H1 (cell line): Measurements from ENCODE around the gene GALNT9. TPM values are rescaled to one million over a fixed set of nuclear protein-coding genes. Genes with fewer than 3 reads are reported as not detected.

Experiments
- CTCF ChIA-PET: fragments of 300-600 bp; sonication (Branson Sonifier 250); formaldehyde crosslinking; loops from one replicate; lab custom pipeline; 2021; ENCODE audit not compliant: partially characterized antibody; lab: Charles Lee
- POLR2A ChIA-PET: fragments of 300-600 bp; sonication (Branson Sonifier 250); formaldehyde crosslinking; loops from one replicate; lab custom pipeline; 2021; ENCODE audit warnings: inconsistent platforms; ENCODE audit not compliant: partially characterized antibody; lab: Charles Lee
- DNase-seq, 2 experiments: peaks; one replicate each; pipeline versions ENCODE4 v3.0.0 to v3.0.0-alpha.2; 2010 to 2022; ENCODE audit warnings: low spot score in 2 of 2, low read depth in 1 of 2, mixed read lengths in 1 of 2
- FAIRE-seq: peaks from 2 replicates; lab custom pipeline; 2011; peaks lifted over from hg19 to GRCh38; lab: Jason Lieb, UNC
- H2AFZ ChIP-seq: 2 replicates; pipeline ENCODE4 v1.8.1; 2012; ENCODE audit warnings: low read length, inconsistent platforms
- H2AK5ac ChIP-seq: 2 replicates; pipeline ENCODE4 v1.6.1; 2013; ENCODE audit warnings: low read depth, low read length
- H2BK120ac ChIP-seq: replicated peaks from 2 replicates; pipeline ENCODE3; 2013; ENCODE audit warnings: low read depth, low read length, inconsistent platforms
- H2BK12ac ChIP-seq: 2 replicates; pipeline ENCODE4 v1.6.1; 2013; ENCODE audit warnings: low read depth, low read length
- H2BK15ac ChIP-seq: 2 replicates; pipeline ENCODE4 v1.6.1; 2013; ENCODE audit warnings: low read length
- H2BK20ac ChIP-seq: 2 replicates; pipeline ENCODE4 v1.6.1; 2013; ENCODE audit warnings: low read length
- H2BK5ac ChIP-seq: 2 replicates; pipeline ENCODE4 v1.6.1; 2013; ENCODE audit warnings: low read depth, low read length
- H3K14ac ChIP-seq: 2 replicates; pipeline ENCODE4 v1.6.1; 2013; ENCODE audit warnings: inconsistent platforms; ENCODE audit not compliant: insufficient read length
- H3K18ac ChIP-seq: 2 replicates; pipeline ENCODE4 v1.6.1; 2013; ENCODE audit warnings: low read length; ENCODE audit errors: extremely low read depth
- H3K23ac ChIP-seq: 2 replicates; pipeline ENCODE4 v1.6.1; 2013; ENCODE audit warnings: inconsistent platforms; ENCODE audit not compliant: insufficient read length
- H3K23me2 ChIP-seq: 2 replicates; pipeline ENCODE4 v1.6.1; 2013; ENCODE audit warnings: low read depth, low read length
- H3K27ac ChIP-seq: 2 replicates; pipeline ENCODE4 v1.6.1; 2011; ENCODE audit warnings: low read depth, low read length, inconsistent platforms
- H3K27me3 ChIP-seq, 4 experiments: replicated peaks in 1 of 4; 1 replicate in 1 of 4; 2 replicates in 3 of 4; pipeline versions ENCODE4 v1.6.1 to v1.8.1; 2011 to 2013; ENCODE audit warnings: low read length in 3 of 4, mild to moderate bottlenecking in 3 of 4, inconsistent platforms in 2 of 4, mixed read lengths in 2 of 4, moderate library complexity in 1 of 4; ENCODE audit not compliant: control insufficient read depth in 3 of 4, insufficient read depth in 3 of 4; ENCODE audit errors: extremely low read depth in 1 of 4
- H3K36me3 ChIP-seq, 4 experiments: 2 replicates each; pipeline versions ENCODE4 v1.6.1 to v1.8.1; 2011 to 2013; ENCODE audit warnings: mild to moderate bottlenecking in 4 of 4, low read length in 3 of 4, moderate library complexity in 2 of 4, control low read depth in 1 of 4, inconsistent platforms in 1 of 4; ENCODE audit not compliant: insufficient read depth in 4 of 4, control insufficient read depth in 2 of 4
- H3K4ac ChIP-seq: replicated peaks from 2 replicates; pipeline ENCODE3; 2013; ENCODE audit warnings: low read length, low read depth, mixed read lengths, inconsistent platforms; ENCODE audit not compliant: insufficient read length
- H3K4me1 ChIP-seq, 4 experiments: replicated peaks in 1 of 4; 1 replicate in 1 of 4; 2 replicates in 3 of 4; pipeline versions ENCODE4 v1.6.1 to v1.8.1; 2011 to 2013; ENCODE audit warnings: low read length in 3 of 4, inconsistent platforms in 2 of 4, mixed read lengths in 1 of 4; ENCODE audit not compliant: insufficient read depth in 4 of 4, control insufficient read depth in 3 of 4
- H3K4me2 ChIP-seq, 2 experiments: 2 replicates each; pipeline versions ENCODE4 v1.6.1 to v1.8.1; 2011 to 2013; ENCODE audit warnings: low read depth in 2 of 2, low read length in 2 of 2, control low read depth in 1 of 2, inconsistent platforms in 1 of 2, mild to moderate bottlenecking in 1 of 2; ENCODE audit not compliant: insufficient read depth in 1 of 2
- H3K4me3 ChIP-seq, 4 experiments: fragments of 200-600, 300-600 bp in 1 of 4; sonication (generic), shearing (Covaris generic), sonication (Bioruptor Twin) in 1 of 4; 2 replicates each; pipeline versions ENCODE4 v1.5.1 to v1.8.1; 2011 to 2016; ENCODE audit warnings: low read length in 4 of 4, low read depth in 3 of 4, control low read depth in 2 of 4, inconsistent platforms in 2 of 4, mild to moderate bottlenecking in 2 of 4, mixed read lengths in 1 of 4, moderate library complexity in 1 of 4; ENCODE audit not compliant: insufficient read depth in 2 of 4; ENCODE audit errors: extremely low read depth in 1 of 4
- H3K56ac ChIP-seq: replicated peaks from 2 replicates; pipeline ENCODE3; 2013; ENCODE audit warnings: low read depth, mild to moderate bottlenecking, mixed read lengths, low read length, inconsistent platforms; ENCODE audit not compliant: insufficient read length
- H3K79me1 ChIP-seq: 2 replicates; pipeline ENCODE4 v1.6.1; 2013; ENCODE audit warnings: low read depth, low read length, control low read depth
- H3K79me2 ChIP-seq, 2 experiments: 2 replicates each; pipeline versions ENCODE4 v1.6.1 to v1.8.1; 2012 to 2013; ENCODE audit warnings: low read length in 2 of 2, mild to moderate bottlenecking in 2 of 2, inconsistent platforms in 1 of 2; ENCODE audit not compliant: insufficient read depth in 2 of 2, control insufficient read depth in 1 of 2
- H3K9ac ChIP-seq, 4 experiments: replicated peaks in 1 of 4; 1 replicate in 1 of 4; 2 replicates in 3 of 4; pipeline versions ENCODE4 v1.6.1 to v1.8.1; 2011 to 2013; ENCODE audit warnings: low read depth in 3 of 4, low read length in 3 of 4, control low read depth in 2 of 4, mild to moderate bottlenecking in 2 of 4, moderate library complexity in 2 of 4, inconsistent platforms in 1 of 4; ENCODE audit errors: extremely low read depth in 1 of 4
- H3K9me3 ChIP-seq, 2 experiments: 2 replicates each; pipeline versions ENCODE4 v1.6.1 to v1.8.1; 2012 to 2013; ENCODE audit warnings: mild to moderate bottlenecking in 2 of 2, moderate library complexity in 2 of 2, control low read depth in 1 of 2, inconsistent platforms in 1 of 2, low read depth in 1 of 2, low read length in 1 of 2, mixed read lengths in 1 of 2; ENCODE audit not compliant: insufficient read depth in 2 of 2
- H4K20me1 ChIP-seq, 2 experiments: replicated peaks in 1 of 2; 2 replicates each; pipeline versions ENCODE3 to v1.8.1; 2011 to 2013; ENCODE audit warnings: inconsistent platforms in 2 of 2, low read length in 2 of 2, mild to moderate bottlenecking in 1 of 2; ENCODE audit not compliant: insufficient read depth in 2 of 2, control insufficient read depth in 1 of 2
- H4K5ac ChIP-seq: 2 replicates; pipeline ENCODE4 v1.6.1; 2013; ENCODE audit warnings: low read length, low read depth, mixed read lengths, inconsistent platforms; ENCODE audit not compliant: insufficient read length
- H4K8ac ChIP-seq: 2 replicates; pipeline ENCODE4 v1.8.0; 2013; ENCODE audit warnings: mild to moderate bottlenecking, moderate library complexity, low read length, inconsistent platforms; ENCODE audit not compliant: insufficient read depth; ENCODE audit errors: extremely low read depth
- H4K91ac ChIP-seq: replicated peaks from 2 replicates; pipeline ENCODE3; 2013; ENCODE audit warnings: low read length, mixed read lengths, inconsistent platforms; ENCODE audit not compliant: insufficient read length
- WGBS, 2 experiments: shearing (Covaris generic) in 1 of 2; methylation state at CpG; one replicate each; pipeline versions ENCODE4 v1.1.6 to v1.1.7; 2013 to 2015; ENCODE audit warnings: low lambda C conversion rate in 2 of 2, mixed read lengths in 2 of 2, inconsistent platforms in 1 of 2, low coverage in 1 of 2, missing lambda C conversion rate in 1 of 2; ENCODE audit not compliant: insufficient replicate concordance in 2 of 2, insufficient coverage in 1 of 2, insufficient read length in 1 of 2; ENCODE audit errors: extremely low coverage in 1 of 2, missing lambda C conversion rate in 1 of 2; 5-methylcytosine and 5-hydroxymethylcytosine counted together
- polyA plus RNA-seq, 7 experiments: library from polyadenylated mRNA; depleted of rRNA in 3 of 7; stranded (reverse) in 5 of 7; unstranded in 2 of 7; fragments of >200 nt in 5 of 7; fragments of 200-250 nt in 2 of 7; gene quantifications; 1 replicate in 5 of 7; 2 replicates in 1 of 7; 4 replicates in 1 of 7; pipeline versions ENCODE4 v1.2.1 to v1.2.3, GENCODE V29; 2011 to 2013; ENCODE audit warnings: missing spikeins in 2 of 7, mixed read lengths in 2 of 7
- total RNA-seq: library from RNA; stranded (reverse); fragmentation: NEBNext Ultra II Directional; extraction: Animal tissue kit (Norgen Biotek cat#: 25700); gene quantifications from 2 replicates; pipeline ENCODE4 v1.2.1, GENCODE V29; 2021

GALNT9 gene
- total and polyA plus RNA-seq, 2 of the 8 experiments (the other 6 are each of a cell fraction or from before 2014, with no cell fraction given) = 2.0 to 3.6 TPM

- Histone ChIP-seq H3K4me2 (no peak overlapping the region), H3K27me3 (peaks cover 0 to 16% (median 12%) of the 10 kb centered on the region in 4 experiments; a peak in 5 of 7 replicates), H2BK120ac (no peak overlapping the region), H4K8ac (no peak overlapping the region), H3K14ac (no peak overlapping the region), H3K18ac (no peak overlapping the region), H3K4ac (no peak overlapping the region), H3K56ac (no peak overlapping the region), H2BK15ac (no peak overlapping the region), H3K36me3 (no peaks in the 10 kb centered on the region), H2AK5ac (no peak overlapping the region), H3K23me2 (no peaks in the 10 kb centered on the region), H4K91ac (no peak overlapping the region), H3K4me1 (no peaks in the 10 kb centered on the region), H4K20me1 (peaks cover 0 to 1% of the 10 kb centered on the region in 2 experiments), H3K79me1 (no peaks in the 10 kb centered on the region), H2BK20ac (no peak overlapping the region), H2BK12ac (no peak overlapping the region), H2BK5ac (no peak overlapping the region), H3K9me3 (no peaks in the 10 kb centered on the region), H4K5ac (no peak overlapping the region), H2AFZ (no peak overlapping the region), H3K27ac (no peak overlapping the region), H3K4me3 (no peak overlapping the region), H3K9ac (no peak overlapping the region), H3K23ac (no peak overlapping the region), H3K79me2 (no peaks in the 10 kb centered on the region)
- ChIA-PET POLR2A (no interaction called here), CTCF (no interaction called here)
- DNase-seq (no peak), FAIRE-seq (no peak)
- WGBS, 2 experiments = 87% methylated on average over 25 of the region's 35 CpGs; no CpG with 5 or more reads in 1 of the 2 experiments
Measured at GRCh38 chr12:132173135-132174014, 156.0 kb downstream of the GALNT9 start.
